GM19099 (cell line): ENCODE data around the gene FCRL1.

Experiments
- POLR2A ChIP-seq: IDR thresholded peaks from 3 replicates; pipeline ENCODE4 v1.6.1; 2011; ENCODE audit warnings: low read depth; ENCODE audit not compliant: insufficient read length; ENCODE audit errors: extremely low read depth

Gene FCRL1

DNA sequence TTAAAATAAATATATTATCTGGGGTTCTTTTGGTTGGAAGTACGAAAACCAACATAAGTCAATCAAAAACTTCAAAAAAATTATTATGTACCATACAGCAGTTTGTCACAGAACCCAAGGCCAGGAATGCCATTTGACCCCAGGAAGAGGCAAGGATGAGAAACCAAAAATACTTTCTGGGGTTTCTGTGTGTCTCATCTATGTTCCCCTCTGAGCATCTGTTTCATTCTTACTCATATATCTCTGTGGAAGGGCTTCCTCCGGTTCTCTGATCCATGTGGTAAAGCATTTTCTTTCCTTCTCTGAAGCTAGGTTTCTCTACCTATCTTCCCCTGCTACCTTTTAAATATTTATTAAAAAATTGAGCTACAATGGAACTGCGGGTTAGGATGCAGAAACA lies 9.8 kb upstream of the FCRL1 start:
- no peak for TF ChIP-seq POLR2A

- no peak for TF ChIP-seq POLR2A
Observed at GRCh38 chr1:157829210-157829609, 9.3 kb upstream of the FCRL1 start.

DNA sequence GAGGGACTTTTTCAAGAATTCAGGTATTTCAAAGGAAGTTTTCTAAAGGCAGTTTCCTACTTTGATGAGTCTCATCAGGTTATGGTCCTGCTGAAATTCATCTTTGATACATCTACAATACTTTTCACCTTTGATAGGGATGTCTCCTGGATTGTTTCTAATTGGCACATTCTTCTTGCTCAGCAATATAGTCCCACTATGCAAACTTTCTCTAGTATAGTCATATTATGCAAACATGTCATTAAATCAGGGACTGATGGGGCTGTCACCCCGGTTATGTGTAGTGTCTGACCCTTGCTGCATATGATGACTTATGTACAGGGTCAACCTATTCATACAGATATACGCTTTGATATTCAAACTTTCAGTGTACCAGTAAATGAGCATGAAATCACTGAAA lies 379 bp upstream of the FCRL1 start:
- TF ChIP-seq POLR2A, result no peak

DNA sequence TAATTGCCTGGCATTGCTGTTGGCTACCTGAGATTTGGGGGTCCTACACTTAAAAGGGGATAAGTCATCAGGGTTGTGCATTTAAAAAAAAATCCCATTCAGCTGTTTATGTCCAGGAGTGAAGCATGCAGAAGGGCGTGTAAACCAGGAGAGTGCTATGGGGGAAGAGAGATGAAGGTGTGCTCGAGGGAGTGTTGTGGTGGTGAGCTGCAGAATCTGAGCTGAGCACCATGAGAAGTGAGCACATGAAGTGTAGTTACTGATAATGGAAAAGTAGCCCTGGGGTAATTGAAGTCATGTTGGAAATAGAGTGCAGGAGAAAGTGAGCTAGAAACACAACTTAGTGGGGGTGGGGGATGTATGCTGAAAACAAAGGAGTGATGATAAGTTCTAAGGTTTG lies 705 bp downstream of the FCRL1 start:
- TF ChIP-seq POLR2A, result no peak

GRCh38 chr1:157813269-157813668 lies 6.7 kb downstream of the FCRL1 start:
- TF ChIP-seq POLR2A, result no peak

DNA sequence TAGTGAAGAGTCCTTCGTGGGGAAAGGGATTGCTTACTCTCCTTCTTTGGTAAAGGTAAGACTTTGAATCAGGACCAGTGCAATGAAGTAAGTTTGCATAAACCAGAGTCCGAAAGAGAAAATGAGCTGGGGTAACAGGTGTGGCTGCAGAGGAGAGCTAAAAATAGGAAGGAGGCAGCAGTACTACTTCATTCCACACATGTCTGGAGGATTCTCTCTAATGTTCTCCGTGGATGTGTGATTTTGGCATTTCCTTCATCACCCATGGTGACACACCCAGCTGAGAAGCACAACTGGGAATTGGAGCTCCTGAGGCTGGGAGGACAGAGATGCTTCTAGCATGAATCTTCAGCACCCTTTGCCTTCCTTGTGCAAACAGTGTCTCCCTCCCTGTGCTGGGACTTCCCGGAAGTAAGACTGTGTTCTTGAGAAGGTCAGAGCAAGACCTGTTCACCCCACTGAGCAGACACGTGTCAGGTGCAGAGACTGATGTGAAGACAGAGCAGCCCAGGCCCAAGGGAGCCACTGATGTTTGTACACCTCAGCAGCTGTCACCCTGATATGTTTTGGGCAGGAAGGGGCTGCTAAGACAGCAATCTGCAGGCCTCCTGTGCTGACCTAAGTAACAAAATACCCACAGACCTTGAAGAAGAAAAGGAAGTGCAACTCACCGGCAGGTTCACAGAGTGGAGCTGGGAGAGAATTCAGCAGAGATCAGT lies 13.3 kb downstream of the FCRL1 start:
- TF ChIP-seq POLR2A, result peak; percentile 19

DNA sequence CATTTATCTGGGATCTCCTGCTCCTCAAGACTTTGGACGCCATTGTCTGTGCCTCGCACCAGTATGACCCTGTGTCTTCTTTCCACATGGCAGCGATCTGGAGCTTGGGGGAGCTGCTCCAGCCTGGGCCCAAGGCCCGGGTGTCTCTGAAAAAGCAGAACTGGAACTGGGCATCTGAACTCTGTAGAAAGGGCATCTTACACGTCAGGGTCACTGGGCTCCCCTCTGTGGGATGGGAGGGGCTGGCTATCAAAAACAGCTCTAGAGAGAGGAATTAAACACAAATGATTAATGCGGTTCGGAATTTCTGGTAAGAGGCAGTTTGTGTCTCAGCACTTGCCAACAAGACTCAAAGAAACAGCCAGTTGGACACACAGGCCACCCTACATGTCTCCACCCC lies 16.1 kb downstream of the FCRL1 start:
- no peak for TF ChIP-seq POLR2A

DNA sequence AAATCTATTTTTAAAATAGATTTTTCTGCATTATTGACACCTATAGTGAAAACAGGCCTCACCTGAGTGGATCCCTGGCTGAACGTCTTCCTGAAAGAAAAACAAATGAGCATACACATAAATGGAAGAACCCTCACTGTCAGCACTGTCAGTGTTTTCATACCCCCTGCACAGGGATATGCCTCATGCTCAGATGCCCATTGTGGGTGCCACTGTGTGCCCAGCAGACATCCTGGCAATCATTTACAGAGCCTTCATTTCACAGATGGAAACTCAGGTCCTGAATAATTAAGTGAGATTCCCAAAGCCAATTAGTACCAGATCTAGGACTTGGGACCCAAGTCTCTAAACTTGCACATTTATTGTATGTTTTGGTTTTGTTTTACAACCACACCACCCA lies 19.9 kb downstream of the FCRL1 start:
- TF ChIP-seq POLR2A, result no peak

GRCh38 chr1:157798211-157798610 lies 21.7 kb downstream of the FCRL1 start:
- no peak for TF ChIP-seq POLR2A

- TF ChIP-seq POLR2A, result no peak
Observed at GRCh38 chr1:157785248-157785647, 34.7 kb downstream of the FCRL1 start.

DNA sequence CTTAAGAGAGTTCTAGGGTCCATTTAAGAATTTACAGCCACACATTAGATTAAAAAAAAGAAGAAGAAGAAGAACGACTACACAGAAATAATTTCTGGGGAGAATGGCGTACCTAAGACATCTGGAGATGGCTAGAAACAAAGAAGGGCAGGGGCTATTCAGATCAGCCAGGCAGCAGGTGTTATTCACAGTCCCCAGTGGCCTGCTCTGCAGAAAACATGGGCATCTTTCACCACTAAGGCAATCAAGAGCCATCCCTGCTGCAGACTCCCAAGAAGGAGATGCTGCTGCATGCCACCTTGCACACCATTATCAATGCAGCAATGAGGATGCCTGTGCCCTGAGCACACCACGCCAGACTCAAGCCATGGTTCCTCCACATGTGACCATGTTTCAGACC lies 35.1 kb downstream of the FCRL1 start:
- TF ChIP-seq POLR2A, result no peak

DNA sequence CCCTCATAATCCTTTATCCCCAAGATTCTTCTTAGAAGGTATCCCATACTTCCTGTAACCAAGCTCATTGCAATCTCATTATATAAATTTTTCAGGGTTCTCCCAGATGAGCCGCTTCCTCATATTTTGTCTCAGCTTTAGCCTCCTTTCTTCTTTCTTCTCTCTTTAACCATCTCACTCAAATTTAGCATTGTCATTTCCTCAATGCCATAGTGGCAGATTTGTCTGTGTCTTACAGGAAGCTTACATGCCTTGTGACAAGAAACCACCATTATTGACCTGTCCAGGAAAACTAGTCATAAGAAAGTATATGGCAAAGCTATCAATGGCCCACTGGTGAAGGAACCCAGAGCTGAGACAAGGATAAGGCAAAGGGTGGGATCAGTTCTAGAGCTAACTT lies 37.0 kb downstream of the FCRL1 start:
- TF ChIP-seq POLR2A, result no peak

- TF ChIP-seq POLR2A, result no peak
Observed at GRCh38 chr1:157781048-157781447, 38.9 kb downstream of the FCRL1 start.

GRCh38 chr1:157776971-157777391 lies 42.9 kb downstream of the FCRL1 start, which contains the start of gene FCRL2:
Gene FCRL2 (minus strand): TSS chr1:157777132. CDS start chr1:157777073, 59 bp downstream.
- no peak for TF ChIP-seq POLR2A

DNA sequence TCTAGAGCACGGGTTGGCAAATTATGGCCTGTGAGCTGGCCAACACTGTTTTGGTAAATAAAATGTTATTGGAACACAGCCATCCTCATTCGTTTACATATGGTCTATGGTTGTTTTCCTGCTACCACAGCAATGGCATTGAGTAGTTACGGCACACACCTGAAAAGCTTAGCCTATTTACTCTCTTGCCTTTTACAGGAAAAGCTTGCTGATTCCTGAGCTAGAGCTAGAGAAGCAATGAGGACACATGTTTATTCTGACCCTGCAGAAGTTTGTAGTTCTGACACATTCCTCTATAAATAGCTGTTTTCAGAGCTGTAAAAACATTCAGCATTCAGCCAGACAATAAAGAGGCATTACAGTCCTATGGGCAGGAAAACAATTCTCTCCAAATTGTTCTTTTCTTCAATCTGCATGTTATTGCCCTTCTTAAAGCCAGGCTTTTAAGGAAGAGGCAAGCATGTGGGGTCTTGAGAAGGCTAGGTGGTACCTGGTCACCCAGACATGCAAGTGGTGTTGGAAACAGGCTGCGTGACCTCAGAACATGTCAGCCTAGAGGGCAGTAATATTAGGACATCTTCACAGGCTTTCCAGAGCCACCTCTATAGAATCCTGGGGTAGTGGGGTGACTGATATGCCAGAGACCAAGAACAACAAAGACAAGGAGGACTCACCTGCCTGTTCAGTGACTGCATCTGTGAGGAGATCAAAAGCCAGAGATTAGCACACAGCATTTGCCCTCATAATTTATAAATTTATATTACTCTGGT lies 44.6 kb downstream of the FCRL1 start:
- no peak for TF ChIP-seq POLR2A

DNA sequence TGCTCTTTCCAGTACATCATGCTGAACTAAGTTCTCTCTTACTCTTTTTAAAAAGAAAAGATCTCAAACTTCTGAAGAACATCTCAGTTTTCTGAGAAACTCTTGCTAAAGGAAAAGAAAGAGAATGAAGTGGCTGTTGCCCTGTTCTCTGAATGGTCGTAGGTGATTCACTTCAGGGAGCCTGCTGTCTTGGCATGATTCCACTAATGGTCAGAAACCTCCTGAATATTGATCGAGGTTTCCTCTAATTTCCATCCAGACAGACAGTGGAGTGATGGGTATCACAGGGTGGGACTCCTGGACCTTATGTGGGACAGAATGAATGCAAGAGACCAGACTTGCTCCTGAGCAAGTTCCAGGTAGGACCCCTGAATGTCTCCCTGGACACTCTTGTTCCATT lies 45.5 kb downstream of the FCRL1 start:
- no peak for TF ChIP-seq POLR2A
